Parathyroid adenoma (tissue), 2 donors: Measurements from ENCODE around the gene CFAP20DC.

Experiments
- H2AFZ ChIP-seq: fragments of 300-600 bp; sonication (generic); one replicate; pipeline ENCODE4 v1.7.0; 2017; ENCODE audit warnings: antibody characterized with exemption, mild to moderate bottlenecking
- H3K27ac ChIP-seq: fragments of 300-600 bp; sonication (generic); one replicate; pipeline ENCODE4 v1.7.0; 2017
- H3K27me3 ChIP-seq: fragments of 300-600 bp; sonication (generic); one replicate; pipeline ENCODE4 v1.7.0; 2017; ENCODE audit warnings: low read length; ENCODE audit not compliant: control insufficient read depth, insufficient read depth
- H3K36me3 ChIP-seq: fragments of 300-600 bp; sonication (generic); one replicate; pipeline ENCODE4 v1.7.0; 2017; ENCODE audit warnings: low read length; ENCODE audit not compliant: control insufficient read depth, insufficient read depth
- H3K4me1 ChIP-seq: fragments of 300-600 bp; sonication (generic); one replicate; pipeline ENCODE4 v1.7.0; 2017; ENCODE audit warnings: control low read depth
- H3K4me2 ChIP-seq: fragments of 300-600 bp; sonication (generic); one replicate; pipeline ENCODE4 v1.7.0; 2017; ENCODE audit warnings: low read length
- H3K4me3 ChIP-seq: fragments of 300-600 bp; sonication (generic); one replicate; pipeline ENCODE4 v1.7.0; 2017; ENCODE audit warnings: low read depth, low read length
- H3K79me2 ChIP-seq: fragments of 300-600 bp; sonication (generic); one replicate; pipeline ENCODE4 v1.7.0; 2017; ENCODE audit warnings: control low read depth
- H3K9ac ChIP-seq: fragments of 300-600 bp; sonication (generic); one replicate; pipeline ENCODE4 v1.7.0; 2017; ENCODE audit warnings: mild to moderate bottlenecking
- H3K9me3 ChIP-seq: fragments of 300-600 bp; sonication (generic); one replicate; pipeline ENCODE4 v1.7.0; 2017; ENCODE audit warnings: low read length; ENCODE audit not compliant: control insufficient read depth
- TF ChIP-seq, protein P1 (sequence below): fragments of 300-600 bp; sonication (generic); IDR thresholded peaks from one replicate; pipeline ENCODE4 v1.7.0; 2017; ENCODE audit warnings: antibody characterized with exemption, mild to moderate bottlenecking
- donor health status: primary hyperparathyroidism.

Gene CFAP20DC

DNA sequence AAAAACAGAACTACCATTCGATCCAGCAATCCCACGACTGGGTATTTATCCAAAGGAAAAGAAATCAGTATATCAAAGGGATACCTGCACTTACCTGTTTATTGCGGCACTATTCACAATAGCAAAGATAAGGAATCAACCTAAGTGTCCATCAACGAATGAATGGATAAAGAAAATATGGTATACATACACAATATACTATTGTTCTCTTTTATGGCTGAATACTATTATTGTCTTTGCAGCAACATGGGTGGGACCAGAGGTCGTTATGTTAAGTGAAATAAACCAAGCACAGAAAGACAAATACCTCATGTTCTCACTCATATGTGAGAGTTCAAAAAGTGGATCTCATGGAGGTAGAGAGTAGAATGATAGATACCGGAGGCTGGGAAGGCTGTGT, 264.9 kb downstream of the CFAP20DC start:
- Histone ChIP-seq H3K9me3 (no peaks in the 10 kb centered on the region), H3K27me3 (no peaks in the 10 kb centered on the region), H3K79me2 (no peaks in the 10 kb centered on the region), H3K27ac (no peak overlapping the region), H3K4me3 (no peak overlapping the region), H3K4me2 (no peak overlapping the region), H3K4me1 (no peaks in the 10 kb centered on the region), H3K9ac (no peak overlapping the region), H3K36me3 (no peaks in the 10 kb centered on the region), H2AFZ (no peak overlapping the region)
- TF ChIP-seq, protein P1, sequence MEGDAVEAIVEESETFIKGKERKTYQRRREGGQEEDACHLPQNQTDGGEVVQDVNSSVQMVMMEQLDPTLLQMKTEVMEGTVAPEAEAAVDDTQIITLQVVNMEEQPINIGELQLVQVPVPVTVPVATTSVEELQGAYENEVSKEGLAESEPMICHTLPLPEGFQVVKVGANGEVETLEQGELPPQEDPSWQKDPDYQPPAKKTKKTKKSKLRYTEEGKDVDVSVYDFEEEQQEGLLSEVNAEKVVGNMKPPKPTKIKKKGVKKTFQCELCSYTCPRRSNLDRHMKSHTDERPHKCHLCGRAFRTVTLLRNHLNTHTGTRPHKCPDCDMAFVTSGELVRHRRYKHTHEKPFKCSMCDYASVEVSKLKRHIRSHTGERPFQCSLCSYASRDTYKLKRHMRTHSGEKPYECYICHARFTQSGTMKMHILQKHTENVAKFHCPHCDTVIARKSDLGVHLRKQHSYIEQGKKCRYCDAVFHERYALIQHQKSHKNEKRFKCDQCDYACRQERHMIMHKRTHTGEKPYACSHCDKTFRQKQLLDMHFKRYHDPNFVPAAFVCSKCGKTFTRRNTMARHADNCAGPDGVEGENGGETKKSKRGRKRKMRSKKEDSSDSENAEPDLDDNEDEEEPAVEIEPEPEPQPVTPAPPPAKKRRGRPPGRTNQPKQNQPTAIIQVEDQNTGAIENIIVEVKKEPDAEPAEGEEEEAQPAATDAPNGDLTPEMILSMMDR, result no peak

DNA sequence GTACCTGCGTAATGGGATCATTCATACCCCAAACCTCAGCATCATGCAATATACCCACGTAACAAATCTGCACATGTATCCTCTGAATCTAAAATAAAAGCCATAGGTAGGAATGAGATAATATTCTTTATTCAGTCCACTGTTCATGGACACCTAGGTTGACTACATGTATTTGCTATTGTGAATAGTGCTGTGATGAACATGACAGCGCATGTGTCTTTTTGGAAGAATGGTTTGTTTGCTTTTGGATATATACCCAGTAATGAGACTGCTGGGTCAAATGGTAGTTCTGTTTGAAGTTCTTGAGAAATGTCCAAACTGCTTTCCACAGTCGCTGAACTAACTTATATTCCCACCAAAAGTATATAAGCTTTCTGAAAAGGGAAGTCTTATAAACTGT, 265.4 kb downstream of the CFAP20DC start:
- H3K9me3 ChIP-seq, result no peaks in the 10 kb centered on the region

DNA sequence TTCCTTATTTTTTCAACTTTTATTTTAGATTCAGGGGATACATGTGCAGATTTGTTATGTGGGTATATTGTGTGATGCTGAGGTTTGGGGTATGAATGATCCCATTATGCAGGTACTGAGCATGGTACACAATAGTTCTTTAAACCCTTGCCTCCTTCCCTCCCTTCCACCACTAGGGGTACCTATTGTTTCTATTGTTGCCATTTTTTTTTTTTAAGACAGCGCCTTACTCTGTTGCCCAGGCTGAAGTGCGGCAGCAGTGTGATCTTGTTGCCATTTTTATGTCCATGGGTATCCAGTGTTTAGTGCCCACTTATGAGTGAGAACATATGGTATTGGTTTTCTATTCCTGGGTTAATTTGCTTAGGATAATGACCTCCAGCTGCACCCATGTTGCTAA, 266.0 kb downstream of the CFAP20DC start:
- Histone ChIP-seq H3K4me1 (no peaks in the 10 kb centered on the region), H3K4me2 (no peak overlapping the region), H3K36me3 (no peaks in the 10 kb centered on the region), H3K4me3 (no peak overlapping the region), H3K27me3 (no peaks in the 10 kb centered on the region), H3K9ac (no peak overlapping the region), H3K9me3 (no peaks in the 10 kb centered on the region), H2AFZ (no peak overlapping the region), H3K27ac (no peak overlapping the region), H3K79me2 (no peaks in the 10 kb centered on the region)
- TF ChIP-seq, protein P1, result no peak

More for the DNA sequence above, 265.4 kb downstream of the CFAP20DC start:
- no peak overlapping the region for H3K27ac ChIP-seq
- H3K27me3 ChIP-seq, result no peaks in the 10 kb centered on the region
- TF ChIP-seq, protein P1, result no peak
- H3K9ac ChIP-seq, result no peak overlapping the region
- H3K79me2 ChIP-seq, result no peaks in the 10 kb centered on the region
- no peak overlapping the region for H3K4me3 ChIP-seq
- no peak overlapping the region for H3K4me2 ChIP-seq
- H3K36me3 ChIP-seq, result no peaks in the 10 kb centered on the region
- no peak overlapping the region for H2AFZ ChIP-seq
- no peaks in the 10 kb centered on the region for H3K4me1 ChIP-seq

DNA sequence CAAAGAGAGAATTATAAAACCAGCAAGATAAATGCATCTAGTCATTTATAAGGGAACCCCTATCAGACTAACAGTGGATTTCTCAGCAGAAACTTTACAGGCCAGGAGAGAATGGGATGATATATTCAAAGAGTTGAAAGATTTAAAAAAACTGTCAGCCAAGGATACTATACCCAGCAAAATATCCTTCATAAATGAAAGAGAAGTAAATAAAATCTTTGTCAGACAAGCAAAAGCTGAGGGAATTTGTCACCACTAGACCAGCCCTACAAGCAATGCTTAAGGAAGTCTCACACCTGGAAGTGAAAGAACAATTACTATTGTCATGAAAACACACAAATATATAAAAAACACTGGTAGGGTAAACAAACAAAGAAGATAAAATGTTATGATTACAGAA, 269.9 kb downstream of the CFAP20DC start:
- Histone ChIP-seq H3K4me2 (no peak overlapping the region), H3K4me1 (no peaks in the 10 kb centered on the region), H3K27ac (no peak overlapping the region), H3K9me3 (no peaks in the 10 kb centered on the region), H3K36me3 (no peaks in the 10 kb centered on the region), H3K4me3 (no peak overlapping the region), H3K9ac (no peak overlapping the region), H2AFZ (no peak overlapping the region), H3K27me3 (no peaks in the 10 kb centered on the region), H3K79me2 (no peaks in the 10 kb centered on the region)
- TF ChIP-seq, protein P1, result no peak

DNA sequence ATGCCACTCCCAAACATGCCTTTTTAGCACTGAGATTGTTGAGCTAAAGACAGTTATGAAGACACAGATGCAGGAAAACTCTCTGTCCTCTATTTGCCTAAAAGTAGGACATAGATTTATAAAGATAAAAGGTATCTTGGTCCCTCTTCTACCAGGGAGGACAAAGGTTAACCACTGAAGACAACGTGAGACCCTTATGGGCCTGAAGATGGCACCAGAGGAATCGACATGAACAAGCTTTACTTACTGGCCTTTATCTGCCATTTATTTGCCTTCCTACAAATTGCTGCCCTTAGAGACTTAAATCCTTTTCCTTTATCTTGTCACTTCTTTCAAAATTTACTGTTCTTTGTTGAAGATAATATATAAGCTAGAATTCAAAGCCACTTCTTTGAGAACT, 273.6 kb downstream of the CFAP20DC start:
- H3K4me1 ChIP-seq, result no peaks in the 10 kb centered on the region
- H3K9me3 ChIP-seq, result no peaks in the 10 kb centered on the region
- H3K79me2 ChIP-seq, result no peaks in the 10 kb centered on the region
- H3K4me2 ChIP-seq, result no peak overlapping the region
- TF ChIP-seq, protein P1, result no peak
- H3K4me3 ChIP-seq, result no peak overlapping the region
- H3K27me3 ChIP-seq, result no peaks in the 10 kb centered on the region
- H2AFZ ChIP-seq, result no peak overlapping the region
- no peaks in the 10 kb centered on the region for H3K36me3 ChIP-seq
- no peak overlapping the region for H3K9ac ChIP-seq
- no peak overlapping the region for H3K27ac ChIP-seq
